ENCODE measurements around the gene DDX52. TPM values are rescaled to one million over a fixed set of nuclear protein-coding genes. Genes with fewer than 3 reads are reported as not detected.

Gene DDX52
- total and polyA plus RNA-seq, 8 donors = 7.1 to 40.0 (median 10.9) TPM

DNA sequence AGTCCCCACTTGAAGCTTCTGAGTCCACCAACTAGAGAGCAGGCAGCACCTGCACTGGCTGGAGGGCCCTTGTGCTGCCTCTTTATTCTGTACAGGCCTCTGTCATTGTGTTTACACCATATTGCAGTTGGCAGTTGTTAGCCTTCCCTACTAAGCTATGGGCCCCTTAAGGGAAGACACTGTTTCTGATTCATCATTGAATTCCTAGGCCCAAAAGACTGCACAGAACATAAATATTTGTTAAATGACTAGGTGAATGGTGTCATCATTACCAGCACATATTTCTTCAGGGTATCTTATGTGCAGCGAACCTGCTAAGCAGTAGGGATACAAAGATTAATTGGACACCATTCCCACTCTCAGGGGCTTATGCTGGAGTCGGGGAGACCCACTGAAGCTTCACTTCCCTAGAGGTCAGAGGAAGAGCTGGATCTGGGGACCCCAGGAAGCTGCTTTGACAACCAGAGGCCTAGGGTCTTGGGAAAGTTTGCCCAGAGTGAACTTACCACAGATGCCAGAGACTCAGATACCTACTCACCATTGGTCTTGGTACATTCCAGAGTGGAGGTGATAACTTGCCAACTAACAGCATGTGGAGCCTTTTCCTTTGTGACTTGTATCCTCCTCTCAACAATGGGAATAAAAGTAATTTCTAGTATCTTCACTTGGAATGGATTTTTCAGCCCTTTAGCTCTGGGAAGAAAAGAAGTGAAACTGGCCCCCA, 28.7 kb upstream of the DDX52 start:
- H3K4me1 ChIP-seq = no peaks in the 10 kb centered on the region
- H3K27ac ChIP-seq = no peak overlapping the region

DNA sequence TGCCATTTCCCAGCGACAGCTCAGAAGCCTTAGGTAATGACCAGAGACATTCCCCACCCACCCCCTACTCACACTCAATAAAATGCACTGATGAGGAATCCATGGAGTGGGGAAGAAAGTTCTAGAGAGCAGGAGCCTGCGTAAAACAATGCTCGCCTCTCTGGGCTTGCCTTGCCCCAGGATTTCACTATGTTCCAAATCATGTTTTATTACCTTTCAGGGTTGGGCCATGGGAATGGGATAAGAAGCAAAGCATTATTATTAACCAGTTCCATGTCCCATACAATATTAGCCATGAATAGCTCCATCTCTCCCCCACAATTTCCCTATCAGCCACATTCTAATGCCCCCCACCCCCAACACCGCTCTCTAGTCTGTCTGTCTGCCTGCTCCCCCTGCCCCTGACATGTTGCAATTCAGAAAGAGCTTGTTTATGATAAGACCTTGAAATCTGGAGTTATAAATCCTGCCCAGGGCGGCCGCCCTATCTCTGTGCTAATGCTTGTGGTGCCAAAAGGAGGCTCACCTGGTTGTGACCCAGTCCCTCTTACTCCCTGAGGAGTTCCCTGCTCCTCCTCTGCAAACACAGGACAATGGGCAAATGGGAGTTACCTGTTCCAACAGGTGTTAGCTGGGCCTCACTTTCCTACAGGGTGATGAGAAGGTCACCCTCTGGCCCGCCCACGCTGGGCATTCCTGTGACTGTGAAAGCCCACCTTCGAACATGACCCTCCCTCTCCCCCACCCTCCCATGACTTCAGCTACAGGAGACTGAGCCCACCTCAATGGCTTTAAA, 28.0 kb upstream of the DDX52 start:
- intact Hi-C loops (cut with DNase I; ENCODE audit: low total_unique reads) = no loop called here
- Histone ChIP-seq H3K27ac (no peak overlapping the region), H3K9me3 (no peaks in the 10 kb centered on the region), H3K27me3 (peaks cover 0 to 7% (median 0%) of the 10 kb centered on the region in 3 donors), H3K4me1 (no peaks in the 10 kb centered on the region), H3K4me3 (no peak overlapping the region), H3K36me3 (no peaks in the 10 kb centered on the region)
- WGBS, 5 donors = 69 to 88% (median 79%) methylated on average over 9 of the region's 9 CpGs
- TF ChIP-seq EP300 (IDR thresholded peaks at IDR 0.05) (no peak), POLR2AphosphoS5 (IDR thresholded peaks at IDR 0.05) (no peak), POLR2A (IDR thresholded peaks at IDR 0.05) (no peak), CTCF (IDR thresholded peaks at IDR 0.05) (no peak)
- peak in 1 of 2 donors; percentile 53 for DNase-seq

More for the DNA sequence above, 28.7 kb upstream of the DDX52 start:
- peaks cover 0 to 7% (median 0%) of the 10 kb centered on the region in 3 donors for H3K27me3 ChIP-seq
- no peak overlapping the region for H3K4me3 ChIP-seq
- no peak for DNase-seq
- 77 to 87% (median 86%) methylated on average over 2 of the region's 2 CpGs for WGBS, 5 donors
- intact Hi-C loops (cut with DNase I; ENCODE audit: low total_unique reads) = no loop called here
- TF ChIP-seq EP300 (IDR thresholded peaks at IDR 0.05) = no peak
- TF ChIP-seq CTCF (IDR thresholded peaks at IDR 0.05) = no peak
- TF ChIP-seq POLR2A (IDR thresholded peaks at IDR 0.05) = no peak
- no peak for TF ChIP-seq POLR2AphosphoS5 (IDR thresholded peaks at IDR 0.05)
- no peaks in the 10 kb centered on the region for H3K9me3 ChIP-seq
- no peaks in the 10 kb centered on the region for H3K36me3 ChIP-seq

GRCh38 chr17:37667039-37667438, 23.8 kb upstream of the DDX52 start:
- intact Hi-C loops (cut with DNase I; ENCODE audit: low total_unique reads) = no loop called here
- no peak for TF ChIP-seq POLR2AphosphoS5 (IDR thresholded peaks at IDR 0.05)
- no peak for TF ChIP-seq EP300 (IDR thresholded peaks at IDR 0.05)
- TF ChIP-seq POLR2A (IDR thresholded peaks at IDR 0.05) = no peak
- TF ChIP-seq CTCF (IDR thresholded peaks at IDR 0.05) = no peak
- no peak for DNase-seq
- Histone ChIP-seq H3K4me3 (no peak overlapping the region), H3K27me3 (no peaks in the 10 kb centered on the region), H3K27ac (no peak overlapping the region), H3K4me1 (no peaks in the 10 kb centered on the region), H3K36me3 (no peaks in the 10 kb centered on the region), H3K9me3 (no peaks in the 10 kb centered on the region)
- 63 to 92% (median 81%) methylated on average over 1 of the region's 1 CpG for WGBS, 5 donors

DNA sequence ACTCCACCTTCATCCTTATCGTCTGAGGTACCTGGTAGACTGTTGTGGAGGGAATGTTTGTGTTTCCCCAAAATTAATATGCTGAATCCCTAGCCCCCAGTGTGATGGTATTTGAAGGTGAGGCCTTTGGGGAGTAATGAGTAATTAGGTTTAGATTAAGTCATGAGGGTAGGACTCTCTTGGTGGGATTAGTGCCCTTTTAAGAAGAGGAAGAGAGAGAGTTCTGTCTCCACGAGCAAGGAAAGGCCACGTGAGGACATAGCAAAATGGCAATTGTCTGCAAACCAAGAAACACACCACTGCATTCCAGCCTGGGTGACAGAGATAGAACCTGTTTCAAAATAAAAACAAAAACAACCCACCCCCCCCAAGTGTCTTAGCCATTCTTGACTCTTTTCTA, 21.0 kb upstream of the DDX52 start:
- intact Hi-C loops (cut with DNase I; ENCODE audit: low total_unique reads) = no loop called here

More for the DNA sequence above, 21.0 kb upstream of the DDX52 start:
- no peak for DNase-seq
- Histone ChIP-seq H3K9me3 (no peaks in the 10 kb centered on the region), H3K4me3 (no peak overlapping the region), H3K4me1 (no peaks in the 10 kb centered on the region), H3K27ac (no peak overlapping the region), H3K27me3 (no peaks in the 10 kb centered on the region), H3K36me3 (no peaks in the 10 kb centered on the region)
- no peak for TF ChIP-seq POLR2AphosphoS5 (IDR thresholded peaks at IDR 0.05)
- TF ChIP-seq CTCF (IDR thresholded peaks at IDR 0.05) = no peak
- TF ChIP-seq EP300 (IDR thresholded peaks at IDR 0.05) = no peak
- TF ChIP-seq POLR2A (IDR thresholded peaks at IDR 0.05) = no peak
- WGBS, 5 donors = 84 to 91% (median 86%) methylated on average over 3 of the region's 3 CpGs

All from stomach (tissue), 9 donors.